Caco-2 (cell line): ENCODE results near the gene MRPL46. TPM values are rescaled to one million over a fixed set of nuclear protein-coding genes. Genes with fewer than 3 reads are reported as not detected.

Experiments used
- Bru-seq: library from RNA; stranded (reverse); fragments of 400-500 nt; gene quantifications from one replicate; lab custom pipeline; 2021; lab: Mats Ljungman, UMichigan
- BruChase-seq, 2 experiments: library from RNA; stranded (reverse); fragments of 400-500 nt; gene quantifications; one replicate each; lab custom pipeline; 2021; lab: Mats Ljungman, UMichigan
- BruUV-seq: library from RNA; stranded (reverse); fragments of 400-500 nt; replicated peaks from 2 replicates; lab custom pipeline; 2021; lab: Mats Ljungman, UMichigan
- CTCF ChIA-PET: fragments of 300-600 bp; sonication (Branson Sonifier 250); formaldehyde crosslinking; loops from one replicate; lab custom pipeline; 2022; ENCODE audit warnings: antibody characterized with exemption; lab: Charles Lee
- POLR2A ChIA-PET: fragments of 300-600 bp; sonication (Branson Sonifier 250); formaldehyde crosslinking; loops from one replicate; lab custom pipeline; 2022; ENCODE audit warnings: antibody characterized with exemption; lab: Charles Lee
- DNase-seq, 2 experiments: peaks; one replicate each; pipeline versions ENCODE4 v3.0.0 to v3.0.0-alpha.2; 2020 to 2022
- H3K27me3 ChIP-seq: replicated peaks from 2 replicates; pipeline ENCODE4 v1.6.0; 2011; ENCODE audit warnings: low read length; ENCODE audit not compliant: control insufficient read depth, insufficient read depth
- H3K36me3 ChIP-seq: 2 replicates; pipeline ENCODE4 v1.5.1; 2011; ENCODE audit warnings: low read length; ENCODE audit not compliant: control insufficient read depth, insufficient read depth
- H3K4me1 ChIP-seq: fragments of 250-450 bp; sonication (Bioruptor Pico); 2 replicates; pipeline ENCODE4 v1.5.1; 2020; ENCODE audit warnings: mild to moderate bottlenecking
- H3K4me3 ChIP-seq: 2 replicates; pipeline ENCODE4 v1.5.1; 2011; ENCODE audit warnings: low read depth, mild to moderate bottlenecking, control low read depth, low read length
- H3K9me3 ChIP-seq: fragments of 250-450 bp; sonication (Bioruptor Pico); 2 replicates; pipeline ENCODE4 v1.5.1; 2020; ENCODE audit warnings: mild to moderate bottlenecking, moderate library complexity
- H3K27ac Mint-ChIP-seq: one replicate; pipeline ENCODE4 v1.8.0; 2022; ENCODE audit warnings: mixed read lengths; ENCODE audit not compliant: unreplicated experiment
- H3K27me3 Mint-ChIP-seq: one replicate; pipeline ENCODE4 v1.8.0; 2022; ENCODE audit warnings: mixed read lengths; ENCODE audit not compliant: insufficient read depth, unreplicated experiment
- H3K36me3 Mint-ChIP-seq: one replicate; pipeline ENCODE4 v1.8.0; 2022; ENCODE audit warnings: mild to moderate bottlenecking, mixed read lengths; ENCODE audit not compliant: insufficient read depth, unreplicated experiment
- H3K4me1 Mint-ChIP-seq: one replicate; pipeline ENCODE4 v1.8.0; 2022; ENCODE audit warnings: low read depth, mixed read lengths; ENCODE audit not compliant: unreplicated experiment
- H3K4me3 Mint-ChIP-seq: one replicate; pipeline ENCODE4 v1.8.0; 2022; ENCODE audit warnings: mild to moderate bottlenecking, moderate library complexity, mixed read lengths; ENCODE audit not compliant: unreplicated experiment
- H3K9me3 Mint-ChIP-seq: one replicate; pipeline ENCODE4 v1.8.0; 2022; ENCODE audit warnings: mixed read lengths; ENCODE audit not compliant: unreplicated experiment
- CTCF ChIP-seq, 2 experiments: fragments of 200-600 bp in 1 of 2; IDR thresholded peaks; 1 replicate in 1 of 2; 2 replicates in 1 of 2; pipeline versions ENCODE4 v1.5.1 to v1.8.0; 2011 to 2022; ENCODE audit warnings: antibody characterized with exemption in 1 of 2, control low read depth in 1 of 2, inconsistent platforms in 1 of 2, low read depth in 1 of 2, low read length in 1 of 2, mild to moderate bottlenecking in 1 of 2, moderate library complexity in 1 of 2; ENCODE audit not compliant: insufficient read depth in 1 of 2, severe bottlenecking in 1 of 2, unreplicated experiment in 1 of 2
- intact Hi-C: fragments of 100-400 bp; cut with micrococcal nuclease; formaldehyde crosslinking; loops from one replicate; pipeline ENCODE4 v1.10.0; 2022; ENCODE audit not compliant: unreplicated experiment
- long read RNA-seq: library from polyadenylated mRNA; stranded (forward); transcript quantifications from one replicate; pipeline ENCODE4 v2.0.0, GENCODE V29; 2022
- total RNA-seq: library from RNA; stranded (reverse); gene quantifications from 2 replicates; pipeline ENCODE4 v1.2.3, GENCODE V29; 2022

MRPL46 gene
- 44.5 and 46.5 TPM in 2 replicates for total RNA-seq
- percentile 95 among the genes with signal in this experiment for Bru-seq, nascent RNA
- percentile 86 among the genes with signal in this experiment for BruChase-seq, experiment 1, labeled RNA remaining after a 2-hour chase
- percentile 84 among the genes with signal in this experiment for BruChase-seq, experiment 2, labeled RNA remaining after a 6-hour chase
- long read RNA-seq, transcript MRPL46-201 (4 exons, 1,019 nt) = major isoform, 121 of 136 reads
- long read RNA-seq, partial matches to known transcripts = 0 of 136 reads
- long read RNA-seq, other reads (novel, unspliced or antisense) = 11 of 136 reads

- Histone ChIP-seq H3K4me1 (peaks cover 6% of the 10 kb centered on the region), H3K9me3 (no peaks in the 10 kb centered on the region), H3K36me3 (no peaks in the 10 kb centered on the region), H3K4me3 (peak within 1 kb of the TSS; percentile 90), H3K27me3 (no peaks in the 10 kb centered on the region)
- intact Hi-C loops = loop anchor here (5.0 kb wide), 1 partner anchor 80 kb away; the partner anchor contains the start of gene DET1
- peaks cover 6% of the 10 kb centered on the region for H3K4me1 Mint-ChIP-seq
- peak; percentile 87 to 90 for DNase-seq
- ChIA-PET POLR2A (interaction anchor here (0.6 to 1.2 kb wide), 4 partner anchors 133 to 523 kb away, joined by 3 to 14 read pairs (median 6); partner anchors contain the start of genes AEN and ISG20), CTCF (interaction anchor here (0.9 to 1.7 kb wide), 5 partner anchors 10 to 171 kb away, joined by 3 to 7 read pairs (median 3); no protein-coding TSS in a partner anchor)
- no peak for TF ChIP-seq CTCF (IDR thresholded peaks at IDR 0.05; ENCODE audit: insufficient read depth in 1 of 2, low read depth in 1 of 2, low read length in 1 of 2, severe bottlenecking in 1 of 2, unreplicated experiment in 1 of 2)
- no TSS peak for BruUV-seq
- H3K36me3 Mint-ChIP-seq = peaks cover 43% of the 10 kb centered on the region
- no peaks in the 10 kb centered on the region for H3K9me3 Mint-ChIP-seq
- peak within 1 kb of the TSS; percentile 96 for H3K4me3 Mint-ChIP-seq
- H3K27ac Mint-ChIP-seq = peak within 1 kb of the TSS; percentile 98
- H3K27me3 Mint-ChIP-seq = no peaks in the 10 kb centered on the region
Measured at GRCh38 chr15:88467073-88467934, at the start of gene MRPL46, which contains the start of gene MRPS11. MRPL46 (minus strand) TSS chr15:88467388; CDS start chr15:88467377, 11 bp downstream. MRPS11 (plus strand) TSS chr15:88467708; CDS start chr15:88467718, 10 bp downstream.

GRCh38 chr15:88513195-88513594, 46.0 kb upstream of the MRPL46 start:
- H3K27me3 Mint-ChIP-seq = no peaks in the 10 kb centered on the region
- ChIA-PET POLR2A (no interaction called here), CTCF (no interaction called here)
- no peaks in the 10 kb centered on the region for H3K9me3 ChIP-seq
- H3K36me3 ChIP-seq = no peaks in the 10 kb centered on the region
- no peak overlapping the region for H3K4me3 Mint-ChIP-seq
- H3K4me3 ChIP-seq = no peak overlapping the region
- intact Hi-C loops = loop anchor here (1.0 kb wide), 1 partner anchor 10 kb away; no protein-coding TSS in a partner anchor
- no peaks in the 10 kb centered on the region for H3K36me3 Mint-ChIP-seq
- no peaks in the 10 kb centered on the region for H3K4me1 Mint-ChIP-seq
- no peaks in the 10 kb centered on the region for H3K9me3 Mint-ChIP-seq
- no peak for TF ChIP-seq CTCF (IDR thresholded peaks at IDR 0.05; ENCODE audit: insufficient read depth in 1 of 2, low read depth in 1 of 2, low read length in 1 of 2, severe bottlenecking in 1 of 2, unreplicated experiment in 1 of 2)
- no peak overlapping the region for H3K27ac Mint-ChIP-seq
- no TSS peak for BruUV-seq
- no peaks in the 10 kb centered on the region for H3K27me3 ChIP-seq
- no peaks in the 10 kb centered on the region for H3K4me1 ChIP-seq
- DNase-seq = no peak

- H3K4me3 Mint-ChIP-seq = no peak overlapping the region
- H3K27ac Mint-ChIP-seq = no peak overlapping the region
- TF ChIP-seq CTCF (IDR thresholded peaks at IDR 0.05; ENCODE audit: insufficient read depth in 1 of 2, low read depth in 1 of 2, low read length in 1 of 2, severe bottlenecking in 1 of 2, unreplicated experiment in 1 of 2) = no peak
- Histone ChIP-seq H3K9me3 (no peaks in the 10 kb centered on the region), H3K4me1 (no peaks in the 10 kb centered on the region), H3K4me3 (no peak overlapping the region), H3K27me3 (no peaks in the 10 kb centered on the region), H3K36me3 (no peaks in the 10 kb centered on the region)
- DNase-seq = no peak
- no peaks in the 10 kb centered on the region for H3K36me3 Mint-ChIP-seq
- POLR2A ChIA-PET = no interaction called here
- no TSS peak for BruUV-seq
- H3K27me3 Mint-ChIP-seq = no peaks in the 10 kb centered on the region
- H3K9me3 Mint-ChIP-seq = no peaks in the 10 kb centered on the region
- CTCF ChIA-PET = no interaction called here
- intact Hi-C loops = no loop called here
- no peaks in the 10 kb centered on the region for H3K4me1 Mint-ChIP-seq
Measured at GRCh38 chr15:88512601-88513000, 45.4 kb upstream of the MRPL46 start.
